Activated T-cell treated with anti-CD3 and anti-CD28 coated beads for 48 hours (primary cell): ENCODE results near the gene SFT2D2.
A peak's percentile ranks its signal among the peaks of the same experiment; 100 is the strongest.

Experiments
- DNase-seq: peaks from one replicate; pipeline ENCODE4 v3.0.0-alpha.2; 2020; ENCODE audit warnings: low read depth

The SFT2D2 gene

DNA sequence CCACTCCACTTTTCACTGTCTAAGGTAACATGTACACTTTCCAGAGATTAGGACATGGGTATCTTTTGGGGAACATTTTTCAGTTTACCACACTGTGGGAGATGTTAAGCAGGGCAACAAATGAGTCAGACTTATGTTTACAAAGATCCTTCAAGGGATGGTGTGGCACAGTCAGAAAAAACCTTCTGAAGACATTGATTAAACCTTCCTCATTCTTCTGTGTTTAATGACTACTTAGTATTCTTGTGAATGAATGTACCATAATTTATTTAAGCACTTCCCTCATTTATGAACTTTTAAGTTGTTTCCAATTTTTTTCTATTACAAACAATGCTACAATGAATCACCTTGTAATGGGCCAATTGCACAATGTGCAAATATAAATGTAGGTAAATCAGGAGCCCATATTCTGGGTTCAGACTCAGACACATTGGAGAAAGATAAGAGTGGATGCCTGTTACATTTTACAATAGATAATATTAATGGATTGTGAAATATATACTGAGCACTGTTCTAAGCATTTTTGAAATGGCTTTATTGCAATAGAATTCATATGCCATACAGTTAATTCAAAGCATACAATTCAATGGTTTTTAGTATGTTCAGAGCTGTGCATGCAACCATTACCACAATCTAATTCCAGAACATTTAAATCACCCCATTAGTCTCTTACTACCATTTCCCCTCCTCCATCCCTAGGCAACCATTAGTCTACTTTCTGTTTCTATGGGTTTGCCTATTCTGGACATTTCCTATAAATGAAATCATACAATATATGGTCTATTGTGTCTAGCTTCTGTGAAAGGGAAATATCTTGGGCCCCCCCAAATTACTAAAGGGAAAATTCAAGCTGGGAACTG lies 1.9 kb upstream of the SFT2D2 start:
- no peak for DNase-seq

DNA sequence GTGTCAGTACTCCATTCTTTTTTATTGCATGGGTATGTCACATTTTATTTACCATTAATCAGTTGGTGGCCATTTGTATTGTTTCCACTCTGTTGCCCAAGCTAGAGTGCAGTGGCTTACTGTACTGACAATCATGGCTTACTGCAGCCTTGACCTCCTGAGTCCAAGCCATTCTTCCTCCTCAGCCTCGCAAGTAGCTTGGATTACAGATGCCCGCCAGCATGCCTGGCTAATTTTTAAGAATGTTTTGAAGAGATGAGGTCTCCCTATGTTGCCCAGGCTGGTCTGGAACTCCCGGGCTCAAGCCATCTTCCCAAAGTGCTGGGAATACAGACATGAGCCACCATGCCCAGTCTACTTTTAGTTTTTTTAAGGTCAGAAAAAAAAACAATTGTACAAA lies 813 bp upstream of the SFT2D2 start:
- no peak for DNase-seq

DNA sequence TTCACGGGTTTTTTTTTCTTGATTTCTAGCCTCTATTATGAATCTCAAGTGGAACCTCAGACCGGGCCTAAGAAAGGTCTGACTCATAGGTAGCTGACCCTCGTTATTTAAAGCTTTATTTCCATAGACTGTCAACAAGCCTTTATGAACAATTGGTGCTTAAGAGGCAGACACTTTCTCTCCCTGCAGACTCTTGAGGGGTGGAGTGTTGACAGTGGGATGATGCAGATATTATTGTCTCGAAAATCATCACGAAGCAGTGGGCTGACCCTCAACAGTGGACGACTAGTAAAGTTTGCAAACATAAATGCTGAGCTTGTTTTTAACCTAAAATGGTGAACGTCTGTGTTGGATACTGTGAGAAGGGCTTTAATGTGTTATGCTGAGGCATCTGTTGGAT lies 1.8 kb downstream of the SFT2D2 start:
- no peak for DNase-seq

DNA sequence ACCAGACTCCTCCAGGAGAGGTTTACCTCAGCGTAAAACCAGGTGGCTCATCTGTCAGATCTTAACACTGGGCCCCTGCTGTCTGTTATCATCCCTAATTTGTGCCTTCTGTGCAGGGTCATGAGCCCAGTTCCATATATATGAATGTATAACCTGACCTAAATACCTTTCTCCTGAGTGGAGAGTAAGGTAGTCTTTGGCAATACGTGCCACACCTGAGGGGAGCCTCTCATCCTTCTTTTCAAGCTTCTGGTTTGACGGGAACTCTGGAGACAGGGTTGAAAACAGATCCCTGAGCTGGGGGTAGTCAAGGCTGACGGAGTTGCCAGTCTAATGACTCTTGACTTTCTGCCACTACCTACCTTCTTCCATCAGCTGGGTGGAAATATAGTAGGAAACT lies 4.1 kb downstream of the SFT2D2 start:
- DNase-seq = no peak

DNA sequence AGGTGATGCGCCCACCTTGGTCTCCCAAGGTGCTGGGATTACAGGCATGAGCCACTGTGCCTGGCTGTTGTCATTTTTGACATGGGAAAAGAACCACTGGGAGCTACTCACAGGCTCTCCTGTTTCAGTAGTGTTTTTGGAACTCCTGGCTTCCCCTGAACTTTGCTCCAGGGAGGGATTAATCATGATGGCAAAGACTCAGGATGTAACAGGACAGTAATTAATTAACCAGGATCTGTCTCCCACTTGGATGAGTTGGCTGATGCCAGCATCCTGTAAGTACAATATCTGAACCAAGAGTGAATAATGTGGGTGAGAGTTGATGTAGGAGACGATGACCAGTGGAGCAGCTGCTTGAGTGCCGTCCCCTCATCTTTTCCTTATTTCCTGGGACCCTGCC lies 4.9 kb downstream of the SFT2D2 start:
- no peak for DNase-seq

DNA sequence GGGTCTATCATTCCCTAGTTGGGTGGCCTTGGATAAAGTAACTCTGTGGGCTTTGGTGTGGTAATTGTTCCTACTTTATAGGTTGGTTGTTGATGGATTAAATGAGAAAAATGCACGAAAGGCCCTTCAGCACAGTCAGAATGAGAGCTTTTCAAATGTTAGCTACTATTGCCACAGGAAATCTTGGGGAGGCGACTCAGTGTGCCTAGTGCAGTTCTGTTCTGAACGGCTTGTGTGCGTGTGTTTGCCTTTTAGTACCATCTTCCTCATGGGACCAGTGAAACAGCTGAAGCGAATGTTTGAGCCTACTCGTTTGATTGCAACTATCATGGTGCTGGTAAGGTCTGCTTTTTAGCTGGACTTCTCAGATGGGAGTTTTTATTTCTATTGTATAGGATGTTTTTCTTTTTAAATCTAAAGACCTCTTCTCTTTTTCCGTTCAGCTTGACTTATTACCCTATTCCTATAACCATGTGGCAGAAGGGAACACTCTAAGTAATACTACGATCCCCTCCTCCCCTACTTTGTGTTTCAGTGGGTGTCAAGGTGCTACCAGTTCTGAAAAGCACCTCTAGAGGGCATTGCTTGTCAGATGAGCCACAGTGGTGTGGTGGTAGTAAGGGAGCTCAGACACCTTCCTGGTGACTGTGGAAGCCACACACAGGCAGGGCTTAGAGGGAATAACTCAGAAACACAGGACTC lies 9.2 kb downstream of the SFT2D2 start:
- peak; percentile 32 for DNase-seq

DNA sequence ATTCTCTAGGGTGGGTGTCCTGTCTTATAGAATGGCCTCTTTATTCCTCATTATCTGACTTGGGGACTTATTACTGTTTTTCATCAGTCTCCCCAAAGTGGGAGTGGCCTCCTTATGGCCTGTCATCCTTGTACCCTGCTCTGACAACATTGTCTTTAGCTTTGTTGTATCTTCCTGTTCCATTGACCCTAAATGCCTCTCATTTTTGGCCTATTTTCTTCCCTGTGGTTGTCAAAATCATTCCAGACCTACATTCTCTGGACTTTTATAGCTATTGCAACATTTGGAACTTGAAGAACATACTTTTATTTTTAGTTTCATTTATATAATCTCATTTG lies 9.7 kb downstream of the SFT2D2 start:
- no peak for DNase-seq

DNA sequence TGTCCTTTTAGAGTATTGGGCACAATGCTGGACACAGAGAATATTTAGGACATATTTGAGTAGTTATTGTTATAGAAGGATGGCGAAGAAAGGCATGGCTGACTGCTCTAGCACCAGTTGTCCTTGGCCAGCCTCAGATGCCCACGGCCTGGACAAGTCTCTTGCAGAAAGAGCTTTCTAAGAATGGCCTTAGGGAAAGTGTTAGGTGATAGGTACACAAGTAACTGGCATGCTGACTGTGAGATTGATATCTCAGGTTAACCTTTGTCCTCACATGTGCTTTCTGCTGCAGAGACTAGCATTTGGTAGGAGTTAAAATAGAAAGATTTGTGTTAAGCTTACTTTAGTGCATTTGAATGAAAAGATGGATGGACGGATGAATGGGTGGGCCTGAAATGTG lies 10.1 kb downstream of the SFT2D2 start:
- DNase-seq = no peak

DNA sequence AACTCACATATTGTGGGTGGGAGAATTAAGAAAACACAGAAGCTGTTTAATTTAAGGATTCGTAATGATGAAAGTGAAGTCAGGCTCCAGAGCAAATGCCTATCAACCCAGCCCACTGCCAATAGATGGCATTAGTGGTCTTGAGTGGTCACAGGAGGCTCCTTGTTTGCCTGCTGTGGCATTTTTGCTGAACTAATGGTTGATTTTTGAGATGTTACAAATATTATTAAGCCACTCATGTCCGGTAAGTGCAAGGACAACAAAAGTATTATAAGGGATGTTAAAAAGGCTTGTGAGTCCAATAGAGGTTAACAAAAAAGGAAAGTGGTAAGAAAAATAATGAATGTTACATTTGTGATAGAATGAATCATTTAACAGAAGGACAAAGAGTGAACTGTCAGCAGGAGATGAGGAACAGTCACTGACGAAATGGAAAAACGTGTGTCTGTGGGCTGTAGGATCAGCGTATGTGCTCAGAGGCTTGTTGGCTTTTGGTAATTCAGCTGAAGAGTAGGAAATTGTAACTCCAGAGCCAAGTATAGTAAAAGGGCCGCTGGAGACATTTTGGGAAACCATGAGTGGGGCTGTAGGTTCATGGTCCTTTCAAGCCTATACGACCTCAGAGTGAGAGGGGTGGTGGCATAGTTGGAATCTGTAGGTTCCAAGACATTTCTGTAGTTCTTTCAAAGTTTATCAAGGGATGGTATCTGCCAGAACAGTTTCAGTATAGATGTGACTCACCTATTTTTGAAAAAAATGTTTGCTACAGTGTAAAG lies 11.2 kb downstream of the SFT2D2 start:
- peak; percentile 27 for DNase-seq

DNA sequence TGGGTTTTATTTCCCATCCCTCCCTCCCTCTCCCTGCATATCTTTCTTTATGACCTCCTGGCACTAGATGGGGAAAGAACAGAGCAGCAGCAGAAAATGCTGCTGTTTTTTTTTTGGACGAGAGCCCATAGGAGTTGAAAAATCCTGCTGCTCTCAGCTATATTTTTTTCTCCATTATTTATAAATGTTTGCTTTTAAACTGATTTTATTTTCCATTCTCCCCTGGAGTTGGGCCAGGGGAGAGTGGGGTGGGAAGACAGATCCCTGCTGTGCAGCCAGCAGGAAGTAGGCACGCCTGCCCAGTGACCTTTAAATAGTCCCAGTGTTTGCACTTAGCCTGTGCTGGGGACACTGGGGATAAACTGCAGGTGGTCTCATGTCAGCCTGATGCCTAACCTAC lies 17.4 kb downstream of the SFT2D2 start:
- DNase-seq = no peak

DNA sequence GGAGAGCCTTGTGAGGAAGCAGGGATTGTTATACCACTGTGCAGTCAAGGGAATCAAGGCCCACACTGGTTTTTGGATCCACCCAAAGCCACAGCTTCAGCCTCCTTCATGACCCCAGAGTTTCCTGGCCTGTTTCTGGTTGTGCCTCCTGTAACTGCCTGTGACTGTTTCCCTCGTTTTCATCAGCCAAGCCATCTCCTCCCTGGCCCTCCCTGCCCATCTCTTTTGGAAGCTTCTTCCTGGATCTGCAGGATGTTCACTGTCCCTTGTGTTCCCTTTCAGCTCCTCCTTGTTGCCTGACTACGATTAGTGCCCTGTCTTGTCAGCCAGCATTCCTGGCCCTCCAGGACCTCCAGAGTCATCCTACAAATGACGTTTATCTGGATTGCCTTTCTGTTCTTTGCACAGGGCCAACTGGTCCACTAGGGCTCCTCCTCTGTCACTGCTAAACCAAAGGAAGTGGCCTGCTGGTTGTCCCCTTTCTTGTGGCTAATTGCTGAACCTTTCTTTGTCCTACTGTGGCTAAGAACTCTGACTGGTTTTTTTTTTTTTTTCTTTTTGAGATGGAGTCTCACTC lies 17.9 kb downstream of the SFT2D2 start:
- no peak for DNase-seq

DNA sequence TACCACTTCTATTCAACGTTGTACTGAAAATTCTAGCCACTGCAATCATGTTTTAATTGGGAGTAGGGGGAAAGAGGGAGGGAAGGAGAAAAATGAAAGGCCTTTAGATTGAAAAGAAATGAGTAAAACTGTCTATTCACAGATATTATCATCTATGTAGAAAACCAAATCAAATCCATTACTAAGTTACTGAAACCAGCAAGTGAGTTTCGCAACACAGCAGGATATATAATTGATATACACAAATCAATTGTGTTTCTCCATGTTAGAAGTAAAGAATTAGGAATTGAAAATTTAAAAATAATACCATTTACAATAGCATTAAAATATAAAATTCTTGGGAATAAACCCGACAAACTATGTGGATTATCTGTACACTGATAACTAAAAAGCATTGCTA lies 19.2 kb downstream of the SFT2D2 start:
- no peak for DNase-seq

DNA sequence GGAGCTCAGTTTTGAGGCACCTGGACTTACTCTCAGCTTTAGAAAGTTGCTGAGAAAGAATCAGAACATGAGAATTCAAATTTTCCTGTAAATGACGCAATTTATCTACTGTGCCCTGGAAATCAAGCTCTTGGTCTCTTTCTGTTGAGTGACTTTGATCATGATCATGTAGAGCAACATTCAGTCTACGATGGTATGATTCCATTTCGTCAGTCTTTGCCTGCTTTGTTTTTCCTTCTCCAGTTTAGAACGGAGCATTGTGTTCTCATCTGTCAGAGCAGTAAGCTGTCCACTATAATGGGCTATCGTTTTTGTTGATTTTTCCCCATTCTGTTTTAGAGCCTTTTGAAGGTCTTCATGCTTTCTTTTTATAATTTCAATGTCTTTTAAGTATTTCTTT lies 20.7 kb downstream of the SFT2D2 start:
- DNase-seq = no peak

DNA sequence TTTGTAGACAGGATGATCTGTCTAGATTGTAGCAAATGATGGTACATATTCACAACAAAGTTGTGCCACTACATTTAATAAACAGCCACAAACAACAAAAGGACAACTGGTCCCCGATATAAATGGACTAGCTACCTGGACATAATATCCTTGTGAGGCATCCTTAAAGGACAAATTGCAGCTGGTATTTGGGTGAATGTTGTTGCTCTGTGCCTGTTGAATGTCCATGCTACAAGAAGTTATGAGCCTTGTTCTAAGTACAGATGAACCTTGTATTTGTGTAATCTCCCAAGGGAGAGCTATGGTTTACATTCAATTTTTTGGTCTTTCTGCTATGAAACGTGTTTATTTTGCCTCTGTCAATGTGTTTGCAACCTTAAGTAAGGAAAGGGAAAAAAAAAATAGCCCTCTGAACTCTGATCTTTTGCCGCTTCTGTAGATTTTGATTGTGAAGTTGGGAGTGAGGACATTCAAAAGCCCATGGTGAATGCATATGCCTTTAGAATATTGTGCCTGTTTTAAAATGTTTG lies 26.5 kb downstream of the SFT2D2 start:
- DNase-seq = no peak

DNA sequence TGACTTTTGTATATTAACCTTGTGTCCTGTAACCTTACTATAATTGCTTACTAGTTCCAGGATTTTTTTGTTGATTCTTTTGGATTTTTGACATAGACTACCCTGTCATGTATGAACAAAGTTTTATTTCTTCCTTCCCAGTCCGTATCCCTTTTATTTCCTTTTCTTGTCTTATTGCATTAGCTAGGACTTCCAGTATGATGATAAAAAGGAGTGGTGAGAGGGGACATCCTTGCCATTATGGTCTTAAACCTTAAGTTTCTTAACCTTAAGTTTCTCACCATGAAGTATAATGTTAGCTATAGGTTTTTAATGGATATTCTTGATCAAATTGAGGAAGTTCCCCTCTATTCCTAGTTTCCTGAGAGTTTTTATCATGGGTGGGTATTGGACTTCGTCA lies 30.4 kb downstream of the SFT2D2 start:
- no peak for DNase-seq

DNA sequence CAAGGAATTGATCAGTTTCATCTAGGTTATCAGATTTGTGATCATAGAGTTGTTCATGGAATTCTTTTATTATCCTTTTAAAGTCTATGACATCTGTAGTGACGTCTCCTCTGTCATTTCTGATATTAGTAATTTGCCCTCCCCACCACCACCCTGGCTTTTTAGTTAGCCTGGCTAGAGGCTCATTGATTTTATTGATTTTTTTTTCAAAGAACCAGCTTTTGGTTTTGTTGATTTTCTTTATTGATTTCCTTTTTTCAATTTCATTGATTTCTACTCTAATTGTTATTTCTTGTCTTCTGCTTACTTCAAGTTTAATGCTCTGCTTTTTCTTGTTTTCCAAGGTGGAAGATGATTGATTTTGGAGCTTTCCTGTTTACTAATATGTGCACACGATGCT lies 31.6 kb downstream of the SFT2D2 start:
- DNase-seq = no peak

DNA sequence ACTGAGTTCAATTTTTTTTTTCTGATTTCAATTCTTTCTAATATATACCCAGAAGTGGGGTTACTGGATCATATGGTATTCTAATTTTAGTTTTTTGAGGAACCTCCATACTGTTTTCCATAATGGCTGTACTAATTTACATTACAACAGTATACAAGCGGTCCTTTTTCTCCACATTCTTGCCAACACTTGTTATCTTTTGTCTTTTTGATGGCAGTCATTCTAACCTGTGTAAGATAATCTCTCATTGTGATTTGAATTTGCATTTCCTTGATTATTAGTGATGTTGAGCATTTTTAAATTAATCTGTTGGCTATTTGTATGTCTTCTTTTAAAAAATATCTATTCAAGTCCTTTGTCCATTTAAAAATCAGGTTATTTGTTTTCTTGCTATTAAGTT lies 33.8 kb downstream of the SFT2D2 start:
- DNase-seq = no peak

DNA sequence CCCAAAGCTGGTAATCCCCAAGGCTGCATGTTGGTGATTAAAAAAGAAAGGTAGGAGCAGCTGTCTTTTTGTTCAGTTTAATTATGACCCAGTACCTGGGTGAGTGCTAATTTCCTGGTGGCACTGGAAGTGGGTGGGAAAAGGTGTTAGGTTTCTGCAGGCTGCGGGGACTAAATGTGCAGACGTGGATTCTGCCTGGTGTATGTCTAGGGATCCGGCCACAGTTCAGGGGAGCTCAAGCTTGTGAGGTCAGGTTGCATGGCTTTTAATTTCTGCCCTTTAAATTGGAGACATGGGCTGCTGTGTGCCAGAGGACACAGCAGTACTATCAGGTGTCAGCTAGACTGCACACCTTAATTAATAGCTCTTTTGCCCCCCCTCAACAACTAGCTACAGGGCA lies 34.6 kb downstream of the SFT2D2 start:
- no peak for DNase-seq

DNA sequence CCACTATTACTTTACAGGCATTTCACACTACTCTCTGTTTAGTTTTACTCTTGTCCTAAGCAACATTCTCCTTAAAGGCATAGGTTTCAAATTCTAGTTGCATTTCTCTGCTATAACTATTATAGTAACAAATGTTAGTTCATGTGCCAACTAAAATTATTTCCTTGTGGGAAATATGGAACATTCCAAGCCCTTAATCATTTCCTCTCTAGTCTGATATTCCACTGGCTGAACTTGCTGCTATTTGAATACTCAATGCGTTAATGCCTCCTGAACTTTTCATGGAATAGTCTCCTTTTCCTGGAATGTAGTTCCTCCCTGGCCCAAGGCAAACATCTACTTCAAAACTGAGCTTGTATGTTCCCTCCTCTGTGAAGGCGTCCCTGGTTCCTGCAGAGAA lies 35.6 kb downstream of the SFT2D2 start:
- no peak for DNase-seq

DNA sequence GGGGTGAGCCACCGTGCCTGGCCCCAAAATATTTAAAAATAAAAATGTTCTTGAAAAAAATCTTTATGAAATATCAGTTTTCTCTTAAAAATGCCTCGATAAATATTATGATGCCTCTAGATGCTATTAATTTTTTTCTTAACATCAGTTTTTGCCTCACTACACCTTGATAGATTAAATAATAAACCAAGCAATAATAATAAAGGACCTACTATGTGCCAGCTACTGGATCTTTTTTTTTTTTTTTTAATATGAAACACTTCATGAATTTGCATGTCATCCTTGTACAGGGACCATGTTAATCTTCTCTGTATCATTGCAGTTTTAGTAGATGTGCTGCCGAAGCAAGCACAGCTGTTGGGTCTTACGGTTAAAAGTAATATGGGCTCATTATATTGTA lies 37.3 kb downstream of the SFT2D2 start:
- DNase-seq = no peak

DNA sequence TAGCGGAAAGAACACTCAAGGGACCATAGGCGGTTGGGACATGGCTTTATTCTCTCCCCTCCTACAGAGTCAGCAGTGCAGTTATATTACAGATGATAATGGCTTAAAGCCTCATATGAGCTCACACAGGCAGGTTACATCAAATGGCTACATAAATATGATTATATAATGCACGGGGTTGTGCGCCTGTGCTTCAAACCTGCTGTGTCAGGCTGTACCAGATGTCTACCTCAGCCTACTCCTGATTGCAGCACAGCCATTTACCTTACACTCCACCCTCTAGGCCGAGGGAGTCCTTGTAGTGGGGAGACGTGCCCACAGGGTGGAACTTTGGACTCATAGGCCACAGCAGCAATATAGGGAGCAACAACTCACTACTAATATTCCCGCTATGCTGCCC lies 38.5 kb downstream of the SFT2D2 start:
- DNase-seq = no peak

DNA sequence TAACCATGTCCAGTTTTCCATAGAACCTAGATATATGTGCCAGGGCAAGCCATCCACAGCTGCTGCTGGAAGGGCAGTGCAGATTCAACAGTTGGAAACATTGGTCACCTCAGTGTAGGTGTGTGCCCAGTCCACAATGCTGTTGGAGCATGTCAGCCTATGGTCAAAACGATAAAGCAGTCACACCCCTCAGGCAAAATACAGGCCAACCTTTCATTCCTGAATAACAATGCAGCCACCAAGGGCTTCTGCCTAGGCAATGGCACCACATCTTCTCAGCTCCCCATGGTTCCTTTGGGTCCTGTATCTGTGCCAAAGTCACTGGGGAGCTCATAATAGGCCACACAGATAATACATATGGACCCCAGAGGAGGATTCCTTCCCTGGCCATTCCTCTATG lies 39.8 kb downstream of the SFT2D2 start:
- no peak for DNase-seq
